Eye (tissue), 1 donor: Measurements from ENCODE around the gene P2RX5.
A peak's percentile ranks its signal among the peaks of the same experiment; 100 is the strongest.

Experiments used
- DNase-seq: peaks from one replicate; pipeline ENCODE4 v3.0.0-alpha.2; 2015

P2RX5 gene

DNA sequence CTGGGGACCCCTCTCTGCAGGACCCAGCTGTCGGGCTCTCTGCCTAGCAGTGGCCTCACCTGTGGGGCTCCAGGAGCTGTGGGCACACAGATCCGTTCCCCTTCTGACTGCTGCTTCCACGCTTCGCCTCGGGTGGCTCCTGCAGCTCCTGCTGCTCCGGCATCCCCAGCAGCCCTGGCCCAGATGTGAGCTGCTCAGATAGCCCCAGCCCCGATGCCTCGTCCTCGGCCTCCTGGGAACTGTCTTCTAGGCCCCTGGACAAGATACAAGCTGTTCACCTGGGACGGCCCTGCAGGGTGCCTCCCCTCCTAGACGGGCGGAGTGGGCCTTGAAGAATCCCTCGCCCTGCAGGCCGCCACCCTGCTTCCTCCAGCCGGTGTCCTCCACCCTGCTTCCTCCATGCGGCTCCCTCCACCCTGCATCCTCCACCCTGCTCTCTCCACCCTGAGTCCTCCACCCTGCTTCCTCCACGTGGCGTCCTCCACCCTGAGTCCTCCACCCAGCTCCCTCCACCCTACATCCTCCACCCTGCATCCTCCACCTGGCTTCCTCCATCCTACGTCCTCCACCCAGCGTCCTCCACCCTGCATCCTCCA is 16.3 kb downstream of the P2RX5 start:
- DNase-seq = no peak

DNA sequence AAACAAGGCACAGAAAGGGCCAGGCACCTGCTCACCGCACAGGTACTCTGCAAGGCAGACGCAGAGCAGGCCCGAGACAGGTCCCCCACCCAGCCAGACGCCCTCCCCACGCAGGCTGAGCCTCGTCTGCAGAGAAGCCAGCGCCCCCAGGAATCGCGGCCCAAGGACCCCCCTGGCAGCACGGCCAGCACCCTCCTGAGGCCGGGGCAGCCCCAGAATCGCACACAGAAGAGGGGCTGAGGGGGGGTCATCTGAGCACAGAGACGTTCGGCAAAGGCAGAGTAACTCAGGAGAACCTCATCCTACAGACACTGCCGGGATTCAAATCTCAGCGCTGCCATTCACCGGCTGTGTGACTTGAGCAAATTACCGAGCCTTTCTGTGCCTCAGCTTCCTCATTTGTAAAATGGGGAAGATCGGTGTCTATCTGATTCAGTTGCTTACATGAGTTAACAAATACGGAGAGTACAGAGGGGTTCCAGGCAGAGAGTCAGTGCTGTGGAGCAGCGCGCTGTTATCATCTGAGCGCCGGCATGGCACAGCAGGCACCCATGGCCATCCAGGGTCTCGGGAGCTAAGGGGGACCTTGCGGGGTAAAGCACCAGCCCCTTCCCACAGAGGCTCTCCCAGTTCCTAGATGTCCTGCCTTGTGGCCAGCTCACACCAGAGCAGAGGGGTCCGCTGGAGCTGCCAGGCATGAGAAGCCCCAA is 17.0 kb downstream of the P2RX5 start:
- DNase-seq = no peak

DNA sequence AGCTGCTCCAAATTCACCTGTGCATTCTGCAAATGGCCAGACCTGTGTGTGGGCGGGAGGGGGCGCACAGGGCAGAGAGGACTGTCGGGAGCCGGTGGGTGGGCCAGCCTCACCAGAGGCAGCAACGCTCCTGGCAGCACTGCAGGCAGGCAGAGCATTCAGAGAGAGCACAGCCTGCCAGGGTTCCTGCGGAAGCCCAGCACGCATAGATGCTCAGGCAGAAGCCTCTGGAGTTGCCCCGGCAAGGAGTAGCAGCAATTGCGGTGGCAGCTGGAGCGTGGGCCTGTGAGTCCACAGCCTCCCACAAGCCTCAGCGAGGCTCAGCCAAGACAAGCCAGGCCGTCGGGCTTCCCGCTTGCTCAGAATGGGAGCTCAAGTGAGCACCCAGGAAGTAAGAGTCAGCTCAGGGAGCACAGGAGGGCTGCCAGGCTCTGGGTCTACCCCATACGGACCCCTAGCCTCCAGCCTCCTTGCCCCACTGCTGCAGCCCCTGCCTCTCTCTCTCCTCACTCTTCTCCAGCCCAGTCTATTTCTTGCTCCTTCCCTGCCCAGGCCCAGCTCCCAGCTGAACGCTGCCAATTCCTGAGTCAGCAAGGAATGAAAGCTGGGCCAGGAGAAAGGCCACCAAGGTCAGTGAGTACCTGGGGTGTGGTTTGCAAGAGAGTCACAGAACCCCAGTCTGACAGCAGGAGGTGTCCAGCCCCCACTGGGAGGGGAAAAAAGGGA is 17.7 kb downstream of the P2RX5 start:
- DNase-seq = no peak

DNA sequence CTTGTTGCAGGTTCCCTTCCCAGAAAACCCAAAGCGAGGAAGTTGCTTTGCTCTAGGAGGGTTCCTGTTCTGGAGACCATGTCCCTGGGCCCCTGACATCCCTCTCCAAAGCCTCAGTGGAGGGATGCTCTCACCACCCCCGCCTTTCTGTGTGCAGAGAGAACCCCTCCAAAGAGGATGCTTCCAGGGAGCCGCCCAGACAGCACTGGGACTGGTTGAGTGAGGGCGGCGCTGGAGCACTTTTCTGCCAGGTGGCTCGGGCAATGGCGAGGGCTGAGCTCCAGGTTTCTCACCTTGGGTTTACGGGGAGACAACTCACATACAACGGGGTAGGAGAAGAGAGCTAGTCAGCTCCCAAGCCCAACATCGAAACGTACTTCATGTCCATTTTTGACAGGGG is 20.1 kb downstream of the P2RX5 start:
- DNase-seq = no peak

DNA sequence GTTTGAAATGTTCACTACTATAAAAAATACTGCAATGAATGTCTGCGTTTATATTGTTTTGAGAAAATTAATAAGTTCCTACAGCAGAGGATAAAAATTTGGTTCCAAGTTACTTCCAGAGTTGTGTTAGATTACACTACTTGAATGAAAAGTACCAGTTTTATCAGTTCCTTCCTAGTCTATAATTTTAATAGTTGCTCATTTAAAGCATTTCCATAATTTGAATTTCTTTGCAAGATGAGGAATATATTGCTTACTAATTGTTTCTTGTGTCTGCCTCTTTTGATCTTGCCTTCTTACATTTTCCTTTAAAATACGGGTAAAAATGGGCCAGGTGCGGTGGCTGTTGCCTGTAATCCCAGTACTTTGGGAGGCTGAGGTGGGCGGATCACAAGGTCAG is 23.4 kb downstream of the P2RX5 start:
- DNase-seq = no peak

DNA sequence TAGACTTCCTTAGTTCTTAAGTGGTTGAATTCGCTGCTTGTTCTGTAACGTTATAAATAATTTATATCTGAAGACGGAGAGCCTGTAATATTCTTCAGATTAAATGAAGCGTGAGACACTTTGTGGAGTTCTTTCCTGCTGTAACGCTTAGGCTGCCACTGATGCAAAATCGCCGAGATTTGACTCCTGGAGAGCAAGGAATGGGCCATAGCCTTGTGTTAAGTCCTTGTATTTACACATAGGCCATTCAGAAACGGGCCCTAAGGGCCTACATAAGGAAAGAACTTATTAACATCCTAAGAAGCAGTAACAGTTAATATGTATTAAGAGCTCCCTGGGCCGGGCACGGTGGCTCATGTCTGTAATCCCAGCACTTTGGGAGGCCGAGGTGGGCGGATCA is 26.4 kb downstream of the P2RX5 start:
- DNase-seq = no peak

DNA sequence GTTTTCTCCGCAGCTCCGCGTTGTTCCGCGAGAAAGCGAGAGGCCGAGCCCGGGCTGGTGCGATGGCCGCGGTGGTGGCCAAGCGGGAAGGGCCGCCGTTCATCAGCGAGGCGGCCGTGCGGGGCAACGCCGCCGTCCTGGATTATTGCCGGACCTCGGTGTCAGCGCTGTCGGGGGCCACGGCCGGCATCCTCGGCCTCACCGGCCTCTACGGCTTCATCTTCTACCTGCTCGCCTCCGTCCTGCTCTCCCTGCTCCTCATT is 26.9 kb downstream of the P2RX5 start:
- DNase-seq = no peak

DNA sequence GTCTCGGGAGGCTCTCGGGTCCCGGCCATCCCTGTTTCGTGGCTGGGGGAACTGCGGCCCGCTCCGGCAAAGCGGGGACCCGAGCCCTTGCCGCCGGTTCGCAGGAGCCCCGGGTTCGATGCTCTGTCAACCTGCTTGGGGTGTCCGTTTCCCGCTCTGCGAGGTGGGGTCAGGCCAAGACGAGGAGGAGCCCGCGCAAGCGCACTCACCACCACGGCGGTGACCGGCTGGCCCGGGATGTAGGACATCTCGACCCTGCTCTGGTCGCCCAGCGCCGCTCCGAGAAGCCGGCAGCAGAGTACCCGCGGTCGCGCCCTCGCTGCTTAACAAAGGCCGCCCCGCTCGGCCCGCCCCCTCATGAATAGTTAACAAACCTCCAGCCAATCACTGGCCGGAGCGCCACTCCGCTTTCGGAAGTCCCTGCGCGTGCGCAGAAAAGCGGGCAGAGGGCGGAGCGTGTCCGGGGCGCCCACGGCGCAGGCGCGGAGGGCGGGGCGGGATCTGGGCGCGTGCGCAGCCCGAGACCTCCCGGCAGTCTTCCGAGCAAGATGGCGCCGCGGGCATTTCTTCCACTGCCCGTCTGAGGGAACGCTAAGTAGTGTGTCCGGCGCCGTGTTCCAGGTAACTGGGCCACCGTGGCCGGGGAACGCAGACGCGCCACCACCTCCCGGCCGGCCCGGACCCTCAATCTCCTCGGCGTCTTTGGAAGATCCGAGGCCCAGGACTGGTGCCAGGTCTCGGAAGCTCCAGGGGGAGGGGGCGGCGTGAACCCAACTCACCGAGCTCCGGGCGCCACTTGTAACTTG is 27.5 kb downstream of the P2RX5 start, which contains the start of the genes EMC6 and TAX1BP3:
Gene EMC6 (plus strand): TSS at position 534 of the 806 bp plus-strand sequence. CDS start 335 bp downstream, outside the sequence.
Gene TAX1BP3 (minus strand): TSS at position 300 of the 806 bp plus-strand sequence. CDS start 52 bp downstream, at position 248.
- DNase-seq = peak; percentile 100

DNA sequence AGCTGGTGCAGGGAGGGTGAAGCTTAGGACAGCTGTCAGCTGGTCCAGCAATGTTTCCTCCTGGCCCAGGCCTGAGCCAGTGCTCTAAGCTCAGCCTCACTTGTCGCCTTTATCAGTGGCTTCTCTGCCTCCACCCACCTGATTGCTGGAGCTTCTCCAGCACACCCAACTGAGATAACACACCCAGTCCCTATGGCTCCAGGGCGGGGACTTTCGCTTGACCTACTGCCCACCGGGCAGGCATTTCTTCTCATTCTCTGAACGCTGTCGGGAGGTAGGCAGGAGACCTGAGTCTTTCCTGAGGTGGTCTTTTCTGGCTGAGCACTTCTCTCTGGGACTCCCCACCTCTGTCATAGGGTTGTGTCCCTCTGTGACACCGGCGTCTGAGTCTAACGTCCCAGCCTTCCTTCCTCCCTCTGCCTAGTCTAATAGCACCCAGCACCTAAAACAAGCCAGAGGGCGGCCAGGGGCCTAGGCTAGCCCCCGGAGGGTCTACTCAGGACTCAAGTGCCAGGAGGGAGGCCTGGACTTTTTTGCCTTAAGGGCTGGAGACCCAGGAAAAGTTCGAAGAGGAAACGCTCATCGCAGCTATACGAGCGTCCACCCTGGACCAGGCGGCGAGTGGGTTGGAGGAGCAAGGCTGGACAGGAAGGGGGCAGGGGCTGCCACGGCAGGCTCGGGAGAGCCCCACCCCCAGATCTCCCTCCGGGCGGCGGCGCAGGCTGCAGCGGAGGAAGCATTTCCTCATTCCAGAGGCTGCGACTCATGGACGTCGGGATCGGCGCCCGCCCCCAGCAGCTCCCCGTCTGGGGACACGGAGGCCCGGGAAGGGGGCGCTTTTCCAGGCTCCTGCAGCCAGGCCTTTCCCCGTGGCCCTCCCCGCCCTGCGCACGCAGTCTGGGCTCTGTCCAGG is 28.3 kb downstream of the P2RX5 start:
- peak; percentile 94 for DNase-seq

DNA sequence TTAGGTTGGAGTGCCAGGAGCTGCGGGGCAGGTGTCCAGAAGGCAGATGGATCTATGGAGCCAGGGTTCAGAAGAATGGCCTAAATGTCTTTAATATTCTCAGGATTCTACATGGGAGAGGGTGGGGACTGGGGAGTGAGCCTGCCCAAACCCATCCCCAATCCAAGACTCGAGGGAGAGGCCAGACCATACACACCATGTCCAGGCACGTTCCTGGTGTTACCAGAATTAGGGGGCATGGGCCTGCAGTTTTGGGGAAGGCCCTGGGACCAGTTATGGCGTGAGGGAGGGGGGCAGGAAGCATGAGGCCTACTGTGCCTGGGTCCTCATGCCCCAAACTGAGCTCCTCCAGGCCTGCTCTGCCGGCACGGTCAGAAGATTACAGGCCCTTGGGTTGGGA is 29.4 kb downstream of the P2RX5 start:
- DNase-seq = no peak

DNA sequence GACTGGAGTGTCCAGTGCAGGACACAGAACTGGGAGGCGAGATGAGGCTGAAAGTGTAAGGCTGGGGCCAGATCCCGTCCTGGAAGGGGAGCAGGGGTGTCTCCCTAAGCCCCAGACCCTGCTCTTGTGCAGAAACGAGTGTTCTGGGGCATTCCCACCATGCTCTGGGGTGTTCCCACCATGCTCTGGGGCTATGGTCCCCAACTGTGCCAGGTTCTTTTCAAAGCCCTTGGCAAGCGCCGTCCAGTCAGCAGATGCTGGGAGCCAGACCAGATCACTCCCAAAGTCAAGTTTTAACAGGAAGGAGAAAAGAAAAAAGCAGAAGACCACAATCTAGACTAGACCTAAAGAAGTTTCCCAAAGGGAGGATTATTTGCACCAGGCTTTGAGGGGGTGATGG is 30.1 kb downstream of the P2RX5 start:
- DNase-seq = no peak

DNA sequence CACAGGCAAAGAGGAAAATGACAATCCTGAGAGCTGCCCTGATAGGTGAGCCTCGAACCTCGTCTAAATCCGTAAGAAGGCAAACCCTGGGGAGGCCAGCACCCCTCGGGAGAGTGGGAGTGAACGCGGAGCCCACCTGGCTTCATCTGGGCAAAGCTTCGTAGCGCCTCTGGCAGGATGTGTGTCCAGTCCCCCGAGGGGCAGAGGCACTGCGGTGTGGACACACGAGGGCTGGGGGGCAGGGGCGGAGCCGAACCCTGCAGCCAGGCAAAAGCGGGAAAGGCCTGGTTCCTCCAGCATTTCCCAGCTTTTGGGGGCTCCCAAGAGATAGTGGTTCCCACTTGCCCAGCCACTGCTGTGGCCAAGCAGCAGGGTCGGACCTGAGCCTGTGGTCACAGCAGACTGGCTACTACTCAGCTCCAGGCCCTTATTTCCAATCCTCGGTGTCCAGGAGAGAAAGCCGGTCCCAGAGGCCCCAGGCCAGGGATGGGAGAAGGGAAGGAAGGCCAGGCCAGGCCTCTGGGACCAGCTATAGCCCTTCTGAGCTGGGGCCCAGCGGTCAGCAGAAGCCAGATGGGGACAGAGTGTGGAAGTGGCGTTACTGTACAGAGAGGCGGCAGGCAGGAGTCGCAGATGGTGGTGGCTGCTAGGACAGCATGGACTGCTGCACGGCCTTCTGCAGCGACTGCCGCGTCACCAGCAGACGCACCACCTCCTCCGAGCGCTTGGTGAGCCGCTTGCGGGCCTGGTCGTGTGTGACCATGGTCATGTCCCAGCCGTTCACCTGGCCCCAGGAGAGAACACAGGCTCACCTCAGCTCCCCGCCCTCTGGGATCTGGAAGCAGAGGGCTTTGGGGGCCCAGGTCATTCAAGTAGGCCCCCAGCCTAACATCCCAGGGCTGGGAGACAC is 32.6 kb downstream of the P2RX5 start:
- no peak for DNase-seq

DNA sequence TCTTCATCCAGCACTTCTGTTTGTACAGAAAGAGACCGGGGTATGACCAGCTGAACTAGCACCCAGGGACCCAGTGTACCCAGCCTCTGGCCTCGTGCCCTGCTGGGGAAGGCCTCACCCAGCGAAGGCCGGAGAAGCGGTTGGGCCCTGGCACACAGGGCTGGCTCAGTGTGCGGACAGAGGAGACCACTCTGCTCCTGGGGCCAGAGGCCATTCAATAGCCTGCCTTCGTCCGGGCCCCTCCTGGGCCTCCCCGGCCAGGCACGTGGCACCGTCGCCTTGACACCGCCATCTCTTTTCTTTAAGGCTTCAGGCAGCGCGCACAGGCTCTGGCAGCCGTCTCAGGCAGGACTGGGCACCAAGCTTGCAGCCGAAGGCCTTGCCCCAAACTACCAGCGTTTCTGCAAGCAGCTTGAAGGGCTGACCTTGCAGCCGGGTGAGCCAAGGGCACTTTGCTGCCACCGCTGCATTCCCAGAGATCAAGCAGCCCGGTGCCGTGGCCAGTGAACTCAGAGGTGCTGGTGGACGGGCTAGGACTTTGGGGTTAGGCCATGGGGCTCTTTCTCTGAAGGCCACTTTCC is 35.6 kb downstream of the P2RX5 start:
- DNase-seq = no peak

DNA sequence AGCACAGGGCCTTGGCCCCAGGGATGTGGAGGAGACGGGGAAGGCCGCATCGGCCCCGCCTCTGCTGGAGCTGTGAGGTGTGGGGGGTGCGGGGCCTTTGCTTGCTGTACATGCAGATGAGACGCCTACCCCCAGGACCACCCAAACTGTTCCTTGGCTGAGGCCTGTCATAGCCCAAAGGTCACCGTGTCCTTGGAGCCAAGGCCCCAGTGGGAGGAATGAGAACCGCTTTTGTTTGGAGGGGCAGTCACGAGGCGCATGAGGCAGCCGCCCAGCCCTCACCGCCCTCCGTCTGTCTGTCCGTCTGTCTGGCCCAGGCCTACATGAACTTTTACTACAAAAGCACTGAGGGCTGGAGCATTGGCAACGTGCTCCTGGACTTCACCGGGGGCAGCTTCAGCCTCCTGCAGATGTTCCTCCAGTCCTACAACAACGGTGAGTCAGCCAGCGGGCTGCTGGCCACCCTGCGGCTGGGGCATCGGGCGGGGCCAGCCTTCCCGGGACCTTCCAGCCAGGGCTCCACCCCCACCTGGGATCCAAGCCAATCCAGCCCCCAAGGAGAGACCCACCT is 36.3 kb downstream of the P2RX5 start:
- DNase-seq = no peak

DNA sequence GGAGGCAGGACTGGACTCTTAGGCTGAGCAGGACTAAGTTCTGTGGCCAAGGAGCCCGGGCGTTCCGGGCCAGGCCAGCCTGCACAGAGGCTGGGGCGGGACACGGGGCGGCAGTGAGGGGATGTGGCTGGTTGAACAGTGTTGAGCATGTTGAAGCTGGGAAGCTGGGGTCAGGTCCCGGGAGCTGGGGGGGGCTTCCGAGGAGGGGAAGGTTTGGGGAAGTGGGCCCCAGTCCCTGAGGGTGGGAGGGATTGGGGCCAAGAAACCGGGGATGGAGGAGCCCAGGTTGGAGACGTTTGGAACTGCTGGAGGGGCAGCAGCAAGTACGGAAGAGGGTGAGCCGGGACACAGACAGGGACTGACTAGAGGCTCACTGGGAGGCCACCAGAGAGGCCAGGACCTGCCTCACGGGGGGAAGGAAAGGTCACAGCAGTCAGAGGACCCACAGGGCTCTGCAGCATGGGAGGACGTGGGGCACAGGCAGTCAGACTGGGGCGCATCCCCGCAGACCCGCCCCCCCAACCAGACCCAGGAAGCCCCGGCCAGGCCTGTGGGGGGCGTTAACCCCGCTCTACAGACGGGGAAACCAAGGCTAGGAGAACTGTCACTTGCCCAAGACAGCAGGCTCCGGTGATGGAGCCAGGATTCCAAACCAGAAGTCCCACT is 37.0 kb downstream of the P2RX5 start:
- no peak for DNase-seq

DNA sequence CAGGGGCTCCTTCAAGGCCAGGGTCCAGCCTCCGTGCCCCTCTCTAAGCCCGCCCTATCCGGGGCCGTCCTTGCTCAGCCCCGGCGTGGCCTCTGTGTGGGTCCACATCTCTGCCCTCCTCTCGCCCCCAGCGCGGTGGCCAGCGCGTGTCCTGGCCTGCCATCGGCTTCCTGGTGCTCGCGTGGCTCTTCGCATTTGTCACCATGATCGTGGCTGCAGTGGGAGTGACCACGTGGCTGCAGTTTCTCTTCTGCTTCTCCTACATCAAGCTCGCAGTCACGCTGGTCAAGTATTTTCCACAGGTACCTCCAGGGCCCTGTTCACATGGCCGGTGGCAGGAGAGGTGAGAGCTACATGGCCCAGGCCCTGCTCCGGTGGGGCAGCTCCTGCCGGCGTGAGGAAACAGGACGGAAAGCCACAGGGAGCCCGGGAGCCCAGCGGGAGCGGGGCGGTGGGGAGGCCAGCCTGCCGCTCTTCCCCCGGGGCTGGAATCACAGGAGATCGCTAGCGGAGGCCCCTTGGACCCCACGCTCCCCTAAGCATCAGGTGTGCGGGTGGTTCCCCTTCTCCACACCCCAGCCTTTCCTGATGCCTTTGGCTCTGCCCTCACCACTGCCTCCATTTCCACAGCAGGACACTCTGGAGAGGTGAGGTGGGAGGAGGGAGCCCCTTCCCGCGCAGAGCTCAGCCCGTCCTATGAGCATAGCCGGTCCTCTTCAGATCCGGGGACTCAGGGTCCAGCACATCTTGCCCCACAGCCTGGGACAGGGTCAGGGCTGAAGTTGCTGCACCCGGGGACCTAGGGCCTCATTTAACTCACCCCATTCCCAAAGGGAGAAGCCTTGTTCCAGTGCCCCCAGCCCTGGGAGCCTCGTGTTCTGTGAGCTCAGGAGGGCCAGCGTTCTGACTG is 37.8 kb downstream of the P2RX5 start:
- no peak for DNase-seq

DNA sequence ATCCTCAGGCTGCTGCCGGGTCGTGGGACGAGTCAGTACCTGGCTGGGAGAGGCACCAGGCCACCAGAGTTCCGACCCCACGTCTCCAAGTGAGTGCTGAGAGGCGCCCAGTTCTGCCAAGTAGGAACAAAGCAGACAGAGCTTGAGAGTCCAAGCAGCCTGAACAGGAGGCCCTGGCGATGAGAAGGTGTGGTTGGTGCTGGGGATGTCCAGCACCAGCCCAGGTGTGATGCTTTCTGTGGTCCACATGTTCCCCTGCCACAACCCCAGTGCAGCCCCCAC is 38.4 kb downstream of the P2RX5 start:
- no peak for DNase-seq

DNA sequence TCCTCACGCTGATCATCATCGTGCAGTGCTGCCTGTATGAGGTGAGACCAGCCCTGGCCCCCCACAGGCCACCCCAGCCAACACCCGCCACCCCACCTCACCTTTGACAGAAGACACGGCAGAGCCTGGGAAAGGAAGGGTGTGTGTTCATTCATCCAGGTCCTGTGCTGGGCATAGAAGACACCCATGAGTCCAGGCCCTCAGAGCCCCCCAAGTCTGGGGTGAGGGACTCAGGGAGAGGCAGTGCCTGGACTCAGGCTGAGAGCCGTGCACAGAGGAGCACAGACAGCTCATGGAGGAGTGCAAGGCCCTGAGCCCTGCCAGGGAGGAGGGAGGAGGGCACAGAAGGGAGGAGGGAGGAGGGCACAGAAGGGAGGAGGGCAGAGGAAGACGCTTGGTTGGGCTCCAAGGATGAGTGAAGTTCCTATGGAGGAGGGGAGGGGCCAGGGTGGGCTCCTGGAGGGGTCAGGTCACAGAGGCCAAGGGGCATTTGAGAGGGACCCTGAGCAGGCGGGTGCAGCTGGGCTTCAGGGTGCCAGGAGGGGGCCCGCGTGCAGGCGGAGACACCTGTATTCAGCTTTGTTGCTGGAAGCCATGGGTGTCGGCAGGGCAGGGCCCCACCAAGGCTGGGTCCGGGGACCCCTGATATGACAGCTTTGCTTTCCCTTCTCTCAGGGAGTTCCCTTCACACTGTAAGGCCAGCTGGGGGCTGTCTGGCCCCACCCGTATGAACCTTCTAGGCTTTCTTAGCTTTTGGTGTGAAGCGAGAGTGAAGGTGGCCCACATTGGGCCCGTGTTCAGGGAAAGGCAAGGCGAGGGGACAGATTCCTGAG is 39.0 kb downstream of the P2RX5 start:
- DNase-seq = no peak
